ENCODE data around the gene LEKR1. TPM values are rescaled to one million over a fixed set of nuclear protein-coding genes. Genes with fewer than 3 reads are reported as not detected.

The LEKR1 gene
- total RNA-seq, 2 experiments from 2014 or later = 0.16 TPM; not detected in 1

GRCh38 chr3:156840826-156841689 is 14.9 kb downstream of the LEKR1 start:
- no peak overlapping the region for H3K27ac ChIP-seq (ENCODE audit: low read depth, low read length, poor library complexity, severe bottlenecking)
- no TSS peak for BruUV-seq (replicated peaks)

GRCh38 chr3:156843071-156843808 is 17.1 kb downstream of the LEKR1 start:
- Histone ChIP-seq H3K4me2 (ENCODE audit: low read length) (no peak overlapping the region), H3K9me2 (ENCODE audit: insufficient read depth, low read length) (peaks cover 5% of the 10 kb centered on the region; the same call in 1 of the 2 replicates), H3K4me1 (ENCODE audit: insufficient read depth, low read length, poor library complexity, severe bottlenecking) (no peaks in the 10 kb centered on the region), H4K20me1 (ENCODE audit: insufficient read depth, low read length) (no peaks in the 10 kb centered on the region), H3K9me3 (ENCODE audit: low read length) (no peaks in the 10 kb centered on the region), H2AFZ (ENCODE audit: low read length) (no peak overlapping the region), H3K4me3 (ENCODE audit: low read depth, low read length, poor library complexity, severe bottlenecking) (no peak overlapping the region), H3K27ac (ENCODE audit: low read depth, low read length, poor library complexity, severe bottlenecking) (no peak overlapping the region), H3K36me3 (ENCODE audit: insufficient read depth, low read length) (no peaks in the 10 kb centered on the region), H3K79me2 (ENCODE audit: insufficient read depth, low read depth, low read length) (no peaks in the 10 kb centered on the region)
- ChIA-PET POLR2A (no interaction called here), CTCF (ENCODE audit: unreplicated experiment) (no interaction called here)
- BruUV-seq (replicated peaks) = no TSS peak
- no peak for DNase-seq (ENCODE audit: low spot score)
- intact Hi-C loops (cut with micrococcal nuclease; ENCODE audit: unreplicated experiment) = no loop called here
- TF ChIP-seq EZH2phosphoT487 (IDR thresholded peaks at IDR 0.05; ENCODE audit: borderline replicate concordance, low read depth, low read length) (no peak), CTCF (conservative IDR thresholded peaks at IDR 0.05; ENCODE audit: low read length) (no peak)

More at GRCh38 chr3:156840826-156841689, 14.9 kb downstream of the LEKR1 start:
- CTCF ChIA-PET (ENCODE audit: unreplicated experiment) = no interaction called here
- H3K9me2 ChIP-seq (ENCODE audit: insufficient read depth, low read length) = peaks cover 2% of the 10 kb centered on the region; the same call in 1 of the 2 replicates
- DNase-seq (ENCODE audit: low spot score) = no peak
- intact Hi-C loops (cut with micrococcal nuclease; ENCODE audit: unreplicated experiment) = no loop called here
- TF ChIP-seq CTCF (conservative IDR thresholded peaks at IDR 0.05; ENCODE audit: low read length) = no peak
- no peak for TF ChIP-seq EZH2phosphoT487 (IDR thresholded peaks at IDR 0.05; ENCODE audit: borderline replicate concordance, low read depth, low read length)
- no peaks in the 10 kb centered on the region for H3K9me3 ChIP-seq (ENCODE audit: low read length)
- no peaks in the 10 kb centered on the region for H3K4me1 ChIP-seq (ENCODE audit: insufficient read depth, low read length, poor library complexity, severe bottlenecking)
- H3K4me2 ChIP-seq (ENCODE audit: low read length) = no peak overlapping the region
- no peak overlapping the region for H3K4me3 ChIP-seq (ENCODE audit: low read depth, low read length, poor library complexity, severe bottlenecking)
- H3K36me3 ChIP-seq (ENCODE audit: insufficient read depth, low read length) = no peaks in the 10 kb centered on the region
- no peaks in the 10 kb centered on the region for H4K20me1 ChIP-seq (ENCODE audit: insufficient read depth, low read length)
- POLR2A ChIA-PET = interaction anchor here (0.6 to 1.5 kb wide), 2 partner anchors 19 to 120 kb away, joined by 3 read pairs; no protein-coding TSS in a partner anchor
- H2AFZ ChIP-seq (ENCODE audit: low read length) = no peak overlapping the region
- no peaks in the 10 kb centered on the region for H3K79me2 ChIP-seq (ENCODE audit: insufficient read depth, low read depth, low read length)

Data from OCI-LY7 (cell line).